Cardiac septum (tissue), 1 donor: ENCODE measurements around the gene SINHCAF. TPM values are rescaled to one million over a fixed set of nuclear protein-coding genes. Genes with fewer than 3 reads are reported as not detected.
A peak's percentile ranks its signal among the peaks of the same experiment; 100 is the strongest.
"Not testable (repeated sequence)": the region's sequence is repeated elsewhere in the genome, so short reads cannot be mapped to it uniquely, and the experiment has no call there.

Source experiments
- DNase-seq: peaks from one replicate; pipeline ENCODE4 v3.0.0-alpha.2; 2020; ENCODE audit warnings: low spot score
- intact Hi-C: fragments of 100-400 bp; cut with DNase I; formaldehyde crosslinking; loops from one replicate; pipeline ENCODE4 v1.14.0; 2022
- long read RNA-seq: library from polyadenylated mRNA; unstranded; transcript quantifications from one replicate; pipeline ENCODE4 v2.0.0, GENCODE V29; 2021
- total RNA-seq: library from RNA; stranded (reverse); fragmentation: NEBNext Ultra II Directional; extraction: Animal tissue kit (Norgen Biotek cat#: 25700); gene quantifications from one replicate; pipeline ENCODE4 v1.2.1, GENCODE V29; 2021
- donor health status: DM: no; HTN: no; CAD: no.

Gene SINHCAF, protein sequence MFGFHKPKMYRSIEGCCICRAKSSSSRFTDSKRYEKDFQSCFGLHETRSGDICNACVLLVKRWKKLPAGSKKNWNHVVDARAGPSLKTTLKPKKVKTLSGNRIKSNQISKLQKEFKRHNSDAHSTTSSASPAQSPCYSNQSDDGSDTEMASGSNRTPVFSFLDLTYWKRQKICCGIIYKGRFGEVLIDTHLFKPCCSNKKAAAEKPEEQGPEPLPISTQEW
- 10.3 TPM for total RNA-seq
- long read RNA-seq, transcript SINHCAF-203 (6 exons, 1,555 nt): major isoform, 7 of 13 reads
- long read RNA-seq, partial matches to known transcripts: 0 of 13 reads
- long read RNA-seq, other reads (novel, unspliced or antisense): 2 of 13 reads

DNA sequence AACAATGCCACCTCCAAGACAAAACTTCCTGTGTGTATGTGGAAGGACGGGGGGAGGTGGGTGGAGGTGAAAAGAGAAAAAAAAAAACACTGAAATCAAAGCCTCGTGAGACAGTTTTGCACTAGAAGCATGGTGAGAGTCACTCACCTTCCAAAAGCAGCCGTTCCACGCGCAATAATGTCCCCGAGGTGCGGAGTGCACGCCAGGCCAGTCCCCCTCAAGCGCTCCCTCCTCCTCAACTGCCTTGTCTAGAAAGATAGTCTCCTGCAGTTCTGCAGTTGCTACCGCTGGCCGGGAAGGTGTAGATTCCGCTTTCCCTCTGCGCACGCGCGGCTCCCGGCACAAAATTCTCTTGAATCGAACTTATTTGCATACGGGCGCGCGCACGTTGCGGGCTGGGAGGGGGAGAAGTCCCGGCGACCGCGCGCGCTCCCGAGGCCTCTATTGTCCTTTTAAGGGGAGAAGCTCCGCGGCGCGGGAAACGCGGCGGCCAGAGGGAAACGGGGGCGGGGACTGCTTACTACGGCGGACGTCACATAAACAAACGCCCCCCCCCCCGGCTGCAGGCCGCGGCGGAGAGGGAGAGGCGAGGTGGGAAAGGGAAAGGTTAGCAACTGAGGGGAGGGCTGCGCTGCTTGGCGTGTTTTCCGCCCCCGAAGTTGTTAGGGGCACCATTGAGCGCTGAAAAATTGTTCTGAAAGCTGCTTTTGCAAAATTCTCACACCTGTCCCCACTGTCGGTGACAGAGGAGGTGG, at the start of gene SINHCAF:
SINHCAF (minus strand) TSS at position 274 of the 755 bp plus-strand sequence. CDS start 27,946 bp downstream, outside the sequence.
- DNase-seq: peak; percentile 100
- intact Hi-C loops: loop anchor here (5.0 kb wide), 1 partner anchor 266 kb away; the partner anchor contains the start of gene DENND5B

DNA sequence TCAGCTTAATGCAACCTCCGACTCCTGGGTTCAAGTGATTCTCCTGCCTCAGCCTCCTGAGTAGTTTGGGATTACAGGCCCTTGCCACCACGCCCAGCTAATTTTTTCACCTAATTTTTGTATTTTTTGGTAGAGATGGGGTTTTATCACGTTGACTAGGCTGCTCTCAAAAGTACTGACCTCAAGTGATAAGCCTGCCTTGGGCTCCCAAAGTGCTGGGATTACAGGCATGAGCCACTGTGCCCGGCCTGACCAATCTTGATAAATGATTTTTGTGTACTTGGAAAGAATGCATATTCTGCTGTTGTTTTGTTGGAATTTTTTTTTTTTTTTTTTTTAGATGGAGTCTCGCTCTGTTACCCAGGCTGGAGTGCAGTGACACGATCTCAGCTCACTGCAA, 49.5 kb upstream of the SINHCAF start:
- DNase-seq, intact Hi-C loops: not testable (repeated sequence)

DNA sequence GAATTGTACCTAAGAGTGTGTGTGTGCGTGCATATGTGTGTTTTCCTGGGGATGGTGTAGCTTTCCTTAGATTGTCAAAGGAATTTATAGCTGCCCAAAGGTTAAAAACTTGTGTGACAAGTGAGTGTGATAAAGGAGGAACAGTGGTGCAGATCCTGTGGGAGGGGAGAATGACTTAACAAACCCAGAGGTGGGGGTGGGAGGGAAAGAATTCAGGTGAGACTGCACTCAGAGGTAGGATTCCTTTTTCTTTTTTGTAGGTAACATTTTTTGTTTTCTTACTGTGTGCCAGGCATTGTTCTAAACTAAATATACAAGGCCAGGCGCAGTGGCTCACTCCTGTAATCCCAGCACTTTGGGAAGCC, 45.3 kb upstream of the SINHCAF start:
- DNase-seq: no peak
- intact Hi-C loops: no loop called here

DNA sequence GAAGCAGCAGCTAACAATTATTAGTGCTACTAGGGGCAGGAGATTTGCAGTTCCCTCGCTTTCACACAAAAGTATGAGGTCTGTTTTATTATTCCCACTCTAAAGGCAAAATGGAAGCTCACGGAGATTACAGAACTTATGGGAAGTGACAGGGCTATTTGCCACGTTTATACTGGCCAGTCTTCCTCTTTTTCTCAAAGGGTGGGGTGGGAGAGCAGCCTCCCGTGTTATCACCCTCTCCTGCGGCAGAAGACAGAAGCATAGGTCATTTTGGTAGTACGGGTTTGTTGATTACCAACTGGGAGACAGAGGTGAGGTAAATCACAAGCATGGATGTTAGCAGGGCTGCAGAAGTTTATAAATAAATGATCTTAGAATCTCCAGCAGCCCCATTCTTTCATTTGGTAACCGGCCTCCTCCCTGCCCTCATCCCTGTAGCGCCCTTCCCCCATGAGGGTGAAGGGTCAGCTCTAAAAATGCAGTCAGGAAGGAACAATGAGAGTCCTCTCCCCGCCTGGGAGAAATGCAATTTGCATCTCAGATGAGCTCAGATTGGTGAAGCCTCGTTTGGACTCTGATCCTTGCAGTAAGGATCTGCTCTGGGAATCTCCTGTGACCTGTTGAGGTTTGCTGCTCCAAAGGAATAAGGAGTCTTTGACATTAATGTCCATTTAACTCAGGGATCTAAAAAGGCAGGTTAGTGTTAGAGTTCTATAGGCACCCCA, 44.7 kb upstream of the SINHCAF start:
- intact Hi-C loops: no loop called here

DNA sequence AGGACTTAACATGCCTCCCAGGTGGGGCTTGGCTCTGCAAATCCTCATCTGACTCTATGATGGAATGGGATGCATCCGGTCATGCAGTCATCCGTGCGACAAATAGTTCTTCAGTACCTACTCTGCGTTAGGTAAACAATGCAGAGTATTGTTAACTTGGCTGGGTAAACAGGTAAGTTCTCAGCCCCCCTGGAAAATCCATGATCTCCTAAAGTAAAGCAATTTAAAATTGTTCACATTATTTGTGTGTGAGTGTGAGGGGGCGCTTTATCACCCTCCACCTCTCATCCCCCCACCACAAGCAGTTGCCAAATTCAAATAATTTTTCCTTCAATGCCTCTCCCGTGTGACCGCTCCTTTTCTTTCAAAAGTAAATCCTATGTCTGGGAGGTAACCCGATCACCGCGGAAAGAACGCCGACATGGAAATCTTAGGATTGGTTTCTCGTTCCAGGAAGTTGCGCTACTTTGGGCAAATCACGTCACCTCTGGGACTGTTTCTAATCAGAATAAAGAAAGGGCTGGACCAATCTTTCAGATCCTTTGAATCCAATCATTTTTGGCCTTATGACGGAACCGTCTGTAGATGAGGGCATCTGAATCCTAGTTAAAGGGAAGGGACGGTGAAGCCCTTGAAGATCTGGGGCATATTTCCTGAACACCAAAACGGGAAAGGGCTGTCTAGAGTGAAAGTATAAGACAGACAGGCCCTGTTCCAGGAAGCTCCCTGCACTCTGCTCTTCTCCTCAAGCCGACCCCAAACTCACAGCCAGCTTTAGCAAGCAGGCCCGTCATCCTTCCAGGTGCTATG, 44.0 kb upstream of the SINHCAF start:
- intact Hi-C loops: no loop called here
- no peak for DNase-seq

More for the DNA sequence above, 44.7 kb upstream of the SINHCAF start:
- DNase-seq: no peak

DNA sequence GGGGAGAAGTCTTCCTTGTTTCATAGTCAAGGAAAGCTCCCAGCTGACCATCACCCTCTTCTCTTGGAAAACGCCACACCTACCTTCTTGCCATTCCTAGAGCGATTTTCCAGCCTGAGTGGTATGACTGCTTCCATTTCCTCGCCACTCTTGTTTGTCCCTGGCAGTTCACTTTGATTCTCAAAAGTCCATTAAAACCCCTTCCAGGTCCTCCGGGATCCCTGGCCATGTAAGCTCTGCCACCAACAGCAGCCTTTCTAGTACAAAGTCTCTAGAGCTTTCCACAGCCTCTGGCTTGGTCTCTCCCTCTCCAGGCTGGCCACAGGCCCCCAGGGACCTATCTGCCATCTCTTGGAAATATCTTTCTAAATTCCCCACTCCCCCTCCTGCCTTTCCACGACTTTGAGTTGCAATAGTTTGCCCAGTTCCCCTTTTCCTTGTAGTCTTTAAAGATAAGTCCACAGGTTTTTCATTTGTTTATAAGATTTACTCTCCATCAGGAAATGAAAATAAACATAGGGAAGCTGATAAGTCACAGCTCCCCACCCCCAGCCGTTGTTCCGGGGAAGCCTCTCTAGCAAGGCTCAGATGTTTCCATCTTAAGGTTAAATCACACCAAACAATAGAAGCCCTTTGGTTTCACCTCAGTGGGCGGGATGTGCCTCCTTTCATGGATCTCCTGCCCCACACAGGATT, 42.9 kb upstream of the SINHCAF start:
- intact Hi-C loops: no loop called here
- DNase-seq: no peak

DNA sequence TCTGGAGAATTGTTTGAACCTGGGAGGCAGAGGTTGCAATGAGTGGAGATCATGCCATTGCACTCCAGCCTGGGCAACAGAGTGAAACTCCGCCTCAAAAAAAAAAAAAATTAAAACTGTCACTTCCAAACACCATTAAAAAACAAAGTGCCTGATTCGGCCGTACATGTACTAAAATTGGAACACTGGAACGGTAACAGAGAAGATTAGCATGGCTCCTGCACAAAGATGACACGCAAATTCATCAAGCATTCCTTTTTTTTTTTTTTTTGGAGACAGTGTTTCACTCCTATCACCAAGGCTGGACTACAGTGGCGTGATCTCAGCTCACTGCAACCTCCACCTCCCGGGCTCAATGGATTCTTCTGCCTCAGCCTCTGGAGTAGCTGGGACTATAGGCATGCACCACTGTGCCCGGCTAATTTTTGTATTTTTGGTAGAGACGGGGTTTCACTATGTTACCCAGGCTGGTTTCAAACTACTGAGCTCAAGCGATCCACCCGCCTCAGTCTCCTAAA, 40.2 kb upstream of the SINHCAF start:
- intact Hi-C loops: no loop called here
- no peak for DNase-seq

DNA sequence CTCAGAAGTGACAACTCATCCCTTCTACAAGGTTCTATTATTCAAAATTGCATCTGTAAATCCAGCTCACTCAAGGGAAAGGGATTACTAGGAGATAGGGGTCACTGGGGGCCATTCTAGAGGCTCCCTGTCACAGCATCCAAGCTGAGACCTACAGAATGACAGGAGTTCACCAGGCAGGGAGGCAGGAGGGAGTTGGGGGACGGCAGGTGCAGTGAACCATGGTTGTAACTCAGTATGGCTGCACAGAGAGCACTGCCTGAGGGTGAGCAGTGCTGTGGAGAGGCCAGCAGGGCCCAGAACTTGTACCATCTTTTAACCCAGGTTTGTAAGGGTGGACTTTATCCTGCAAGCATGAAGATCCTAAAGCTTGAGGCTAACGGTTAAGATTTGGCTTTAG, 37.9 kb upstream of the SINHCAF start:
- intact Hi-C loops: no loop called here

DNA sequence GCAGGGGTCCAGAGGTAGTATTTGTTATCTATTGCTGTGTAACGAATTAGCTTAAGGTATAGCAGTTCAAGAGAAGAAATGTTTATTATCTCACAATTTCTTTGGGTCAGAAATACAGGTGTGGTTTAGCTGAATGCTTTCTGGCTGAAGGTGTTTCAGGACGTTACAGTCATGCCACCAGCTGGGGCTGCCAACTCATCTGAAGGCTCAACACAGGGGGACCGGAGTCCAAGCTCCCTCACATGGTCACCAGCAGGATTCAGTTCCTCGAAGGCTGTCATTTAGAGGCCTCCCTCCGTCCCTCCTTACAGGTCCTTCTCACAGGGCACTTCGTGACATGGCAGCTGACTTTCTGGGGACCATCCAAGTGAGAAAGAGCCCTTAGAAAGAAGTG, 37.5 kb upstream of the SINHCAF start:
- intact Hi-C loops: no loop called here
- no peak for DNase-seq

More for the DNA sequence above, 37.9 kb upstream of the SINHCAF start:
- no peak for DNase-seq

DNA sequence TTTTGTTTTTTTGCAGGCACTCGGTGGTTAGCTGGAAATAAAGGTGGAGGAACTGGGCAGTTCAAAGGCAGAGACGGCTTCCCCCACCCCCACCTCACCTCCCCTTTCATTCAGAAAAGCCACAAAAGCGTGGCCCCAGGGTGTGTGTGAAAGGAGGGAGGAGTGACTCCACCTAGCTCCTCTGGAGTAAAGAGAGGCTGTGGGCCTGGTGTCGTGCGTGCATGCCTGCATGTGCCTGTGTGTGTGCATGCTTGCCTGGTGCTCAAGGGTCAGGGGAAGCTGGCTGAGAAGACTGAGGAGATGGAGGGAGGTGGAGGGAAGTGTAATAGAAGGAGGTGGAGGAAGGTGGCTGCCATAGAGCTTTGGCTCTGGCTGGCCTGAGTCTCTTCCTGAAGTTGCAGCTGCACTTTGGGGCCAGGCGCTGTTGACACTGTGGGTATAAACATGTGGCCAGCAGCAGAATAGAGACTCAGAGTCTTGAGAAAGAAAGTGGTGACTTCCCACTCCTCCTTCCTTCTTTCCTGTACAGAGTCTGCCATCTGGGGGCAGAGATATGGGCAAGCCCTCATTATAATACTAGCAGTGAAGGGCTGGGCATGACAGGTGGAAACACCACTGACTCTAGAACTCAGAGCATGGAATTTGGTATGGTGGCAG, 36.9 kb upstream of the SINHCAF start:
- no peak for DNase-seq
- intact Hi-C loops: no loop called here

DNA sequence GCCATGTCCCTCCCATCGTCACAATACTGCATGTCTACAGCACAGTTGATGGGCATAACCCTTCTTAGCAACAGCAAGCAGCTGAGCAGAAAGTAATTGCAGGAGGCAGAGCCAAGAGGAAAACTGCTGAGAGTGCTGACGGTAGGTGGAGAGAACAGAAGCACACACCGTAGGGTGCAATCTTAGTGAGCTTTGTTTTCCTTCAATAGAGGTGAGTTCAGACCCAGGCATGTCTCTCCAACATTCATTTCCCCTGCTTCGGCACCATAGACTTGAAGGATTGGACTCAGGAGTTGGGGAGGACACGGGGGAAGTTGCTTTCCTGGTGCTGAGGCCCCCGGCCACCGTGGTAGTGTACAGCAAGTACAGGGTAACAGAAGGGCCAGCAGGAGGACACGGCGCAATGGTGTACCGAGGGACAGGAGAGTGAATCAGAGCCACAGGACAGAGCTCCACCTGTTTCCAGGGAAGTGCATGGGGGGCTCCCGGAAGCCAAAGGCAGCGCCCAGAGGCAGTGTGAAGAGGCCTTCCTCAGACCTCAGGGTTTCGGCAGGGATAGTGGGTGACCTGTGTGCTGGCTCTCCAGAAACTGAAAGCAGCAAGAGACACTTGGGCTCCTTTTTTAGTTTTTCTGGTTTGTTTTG, 36.3 kb upstream of the SINHCAF start:
- intact Hi-C loops: no loop called here

DNA sequence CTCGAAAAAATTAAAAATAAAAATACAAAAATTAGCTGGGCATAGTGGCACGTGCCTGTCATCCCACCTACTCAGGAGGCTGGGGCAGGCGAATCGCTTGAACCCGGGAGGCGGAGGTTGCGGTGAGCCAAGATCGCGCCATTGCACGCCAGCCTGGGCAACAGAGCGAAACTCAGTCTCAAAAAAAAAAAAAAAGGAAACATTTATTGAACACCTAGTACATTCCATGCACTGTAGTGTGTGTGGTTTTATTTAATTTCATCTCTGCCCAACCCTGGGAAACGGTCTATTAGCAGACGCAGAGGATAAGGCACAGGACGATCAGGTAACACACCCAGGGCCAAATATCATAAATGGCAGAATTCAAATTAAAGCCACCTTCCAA, 35.8 kb upstream of the SINHCAF start:
- DNase-seq: no peak
- intact Hi-C loops: no loop called here

More for the DNA sequence above, 36.3 kb upstream of the SINHCAF start:
- no peak for DNase-seq

DNA sequence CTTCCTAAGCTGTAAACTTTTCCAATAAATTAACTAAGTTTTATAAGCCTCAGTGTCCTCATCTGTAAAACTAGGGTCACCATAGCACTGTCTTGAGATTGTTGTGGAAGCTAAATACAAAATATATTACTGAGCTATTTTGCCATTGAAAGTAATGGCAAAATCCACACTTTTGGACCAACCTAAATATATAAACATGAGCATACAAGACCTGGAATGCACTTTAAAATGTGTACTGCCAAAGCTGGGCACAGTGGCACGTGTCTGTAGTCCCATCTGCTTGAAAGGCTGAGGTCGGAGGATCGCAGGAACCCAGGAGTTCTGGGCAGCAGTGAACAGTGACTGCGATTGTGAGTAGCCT, 29.8 kb upstream of the SINHCAF start:
- intact Hi-C loops: no loop called here
- DNase-seq: no peak

DNA sequence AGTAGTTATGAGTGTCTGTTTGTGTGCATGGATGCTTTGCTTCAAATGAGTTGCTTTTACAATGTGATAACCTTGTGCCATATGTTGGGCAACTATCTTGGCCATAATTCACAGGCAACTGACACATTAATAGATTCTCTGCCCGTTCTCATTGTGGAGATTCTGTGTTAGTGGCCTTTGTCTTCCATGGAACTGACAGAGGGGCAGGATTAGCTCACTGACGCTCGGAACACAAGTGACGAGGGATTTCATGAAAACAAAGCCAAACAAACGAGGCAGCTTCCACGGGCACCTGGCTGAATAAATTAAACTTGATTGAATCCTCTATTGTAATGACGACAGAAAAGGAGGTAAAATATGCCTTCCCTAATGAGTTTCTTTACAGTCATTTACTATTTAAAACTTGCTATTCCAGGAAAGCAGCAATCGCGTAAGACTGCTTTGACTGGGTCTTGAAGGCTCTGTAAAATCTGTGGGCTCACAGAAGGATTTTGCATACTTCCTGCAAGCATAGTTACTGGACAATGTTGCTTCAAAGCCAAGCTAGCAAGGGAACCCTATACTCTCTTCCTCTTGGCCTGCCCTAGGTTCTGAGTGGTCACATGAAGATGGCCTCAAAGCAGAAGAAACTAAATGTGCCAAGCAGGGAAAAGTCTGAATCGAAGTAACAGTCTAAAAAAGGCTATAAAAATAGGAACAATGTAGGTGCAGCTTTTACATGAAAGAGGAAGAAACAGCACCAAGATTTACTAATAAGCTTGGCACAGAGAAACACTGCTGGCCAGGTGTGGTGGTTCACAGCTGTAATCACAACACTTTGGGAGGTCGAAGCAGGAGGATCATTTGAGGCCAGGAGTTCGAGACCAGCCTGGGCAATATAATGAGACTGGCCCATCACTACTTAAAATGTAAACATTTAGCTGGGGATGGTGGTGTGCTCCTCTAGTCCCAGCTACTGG, 28.1 kb upstream of the SINHCAF start:
- no peak for DNase-seq
- intact Hi-C loops: no loop called here

DNA sequence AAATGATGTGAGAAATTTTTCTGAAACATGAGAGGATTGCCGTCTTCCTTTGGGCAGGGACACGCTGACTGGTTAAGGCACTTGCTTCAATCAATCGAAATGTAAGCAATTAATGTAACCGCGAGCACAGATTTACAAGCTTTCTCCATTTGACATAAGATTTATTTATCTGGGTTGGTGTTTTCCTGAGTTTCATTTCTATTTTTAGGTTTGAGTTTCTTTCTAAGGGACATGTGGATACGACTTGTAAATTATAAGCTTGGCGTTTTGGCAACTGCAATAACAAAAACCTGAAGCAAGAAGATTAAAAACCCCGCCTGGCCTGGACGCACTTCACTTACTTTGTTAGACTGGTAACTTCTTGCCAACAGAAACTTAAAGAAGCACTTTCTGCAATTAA, 20.3 kb upstream of the SINHCAF start:
- no peak for DNase-seq
- intact Hi-C loops: no loop called here

DNA sequence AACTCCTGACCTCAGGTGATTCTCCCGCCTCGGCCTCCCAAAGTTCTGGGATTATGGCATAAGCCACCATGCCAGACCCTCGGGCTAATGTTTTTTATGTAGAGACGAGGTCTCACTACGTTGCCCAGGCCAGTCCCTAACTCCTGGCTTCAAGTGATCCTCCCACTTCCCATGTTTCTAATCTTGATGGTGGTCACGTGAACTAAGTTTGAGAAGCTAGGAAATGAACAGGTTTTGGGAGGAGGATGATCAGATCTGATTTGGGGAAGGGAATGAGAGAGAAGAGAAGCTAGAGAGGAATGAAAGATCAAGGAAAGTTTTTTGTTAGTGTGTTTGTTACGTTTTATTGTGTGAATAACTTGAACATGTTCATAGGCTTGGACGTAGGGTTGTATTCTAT, 17.2 kb upstream of the SINHCAF start:
- no peak for DNase-seq
- intact Hi-C loops: no loop called here

DNA sequence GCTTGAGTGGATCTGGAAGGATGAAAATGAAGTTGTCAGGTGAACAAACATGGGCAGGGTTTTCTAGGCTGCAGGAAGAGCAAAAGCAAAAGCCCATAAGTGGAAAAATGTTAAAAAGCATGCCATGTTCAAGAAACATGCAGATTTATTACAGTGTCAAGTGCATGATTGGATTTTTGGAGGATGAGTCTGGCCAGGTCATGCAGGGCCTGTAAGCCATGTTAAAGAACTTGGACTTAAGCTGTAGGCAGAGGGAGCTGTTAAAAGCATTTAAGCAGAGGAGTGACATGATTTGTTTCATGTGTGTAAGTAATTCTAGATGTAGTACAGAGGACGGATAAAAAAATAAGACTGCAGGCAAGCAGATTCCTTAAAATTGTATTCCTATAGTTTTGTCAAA, 16.3 kb upstream of the SINHCAF start:
- intact Hi-C loops: no loop called here
- DNase-seq: no peak
